Activated effector memory CD4-positive, alpha-beta T cell treated with Interleukin-2 at 50 U/mL for 16 hours (primary cell): Measurements from ENCODE around the gene CYBRD1.

Source experiments
- DNase-seq: peaks from one replicate; pipeline ENCODE4 v3.0.0-alpha.2; 2020

Gene CYBRD1

DNA sequence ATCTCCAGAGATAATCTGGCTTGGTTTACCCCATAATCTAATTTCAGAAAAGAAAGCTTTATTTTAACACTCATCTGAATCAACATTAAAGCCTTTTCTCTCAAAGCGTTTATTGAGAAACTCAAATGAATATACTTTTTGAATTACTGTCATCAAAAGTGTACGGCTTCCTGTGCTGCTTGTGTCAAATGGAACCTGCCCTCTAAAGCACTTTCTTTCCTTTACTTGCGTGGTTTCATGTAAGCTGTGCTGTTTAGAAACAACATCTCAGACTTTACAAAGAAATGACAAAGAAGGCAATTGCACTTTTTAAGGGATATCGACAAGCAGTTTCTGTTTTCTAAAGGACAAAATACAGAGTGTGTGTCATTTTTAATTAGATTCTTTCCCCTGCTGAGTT lies 35.1 kb downstream of the CYBRD1 start:
- DNase-seq = no peak

DNA sequence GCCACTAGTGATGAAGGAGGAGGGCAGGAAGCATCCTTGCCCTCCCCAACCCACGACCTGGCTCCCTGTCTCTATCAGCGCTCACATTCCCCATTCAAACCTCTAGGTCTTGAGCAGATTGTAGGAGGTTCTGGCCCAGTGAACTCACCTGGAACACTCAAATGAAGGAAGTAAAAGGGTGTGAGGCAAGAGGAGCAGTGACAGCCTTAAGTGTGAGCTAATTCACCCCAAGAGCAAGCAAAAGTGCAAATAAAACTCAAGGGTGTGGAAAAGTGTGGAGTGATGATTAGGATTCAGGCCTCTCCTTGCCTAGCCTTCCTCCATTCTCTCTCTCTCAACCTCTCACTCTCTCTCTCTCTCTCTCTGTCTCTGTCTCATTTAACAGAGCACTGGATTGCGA lies 41.0 kb downstream of the CYBRD1 start:
- no peak for DNase-seq

DNA sequence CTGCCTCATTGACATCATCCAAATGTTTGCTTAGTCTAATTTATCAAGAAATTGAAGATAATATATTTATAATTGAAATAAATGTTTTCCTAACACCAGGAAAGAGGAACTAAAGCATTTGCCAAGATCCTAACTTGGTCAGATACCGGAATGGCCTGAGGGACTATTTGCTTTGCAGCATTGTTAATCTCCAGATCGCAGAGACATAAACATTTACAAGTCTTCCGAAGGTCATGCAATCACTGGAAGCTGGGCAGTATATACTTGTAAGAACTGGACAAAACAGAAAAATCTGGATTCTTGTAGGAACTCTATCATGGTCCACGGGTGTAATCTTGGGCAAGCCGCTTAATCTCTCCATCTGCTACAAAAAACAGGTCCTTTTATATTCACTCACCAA lies 42.2 kb downstream of the CYBRD1 start:
- no peak for DNase-seq

DNA sequence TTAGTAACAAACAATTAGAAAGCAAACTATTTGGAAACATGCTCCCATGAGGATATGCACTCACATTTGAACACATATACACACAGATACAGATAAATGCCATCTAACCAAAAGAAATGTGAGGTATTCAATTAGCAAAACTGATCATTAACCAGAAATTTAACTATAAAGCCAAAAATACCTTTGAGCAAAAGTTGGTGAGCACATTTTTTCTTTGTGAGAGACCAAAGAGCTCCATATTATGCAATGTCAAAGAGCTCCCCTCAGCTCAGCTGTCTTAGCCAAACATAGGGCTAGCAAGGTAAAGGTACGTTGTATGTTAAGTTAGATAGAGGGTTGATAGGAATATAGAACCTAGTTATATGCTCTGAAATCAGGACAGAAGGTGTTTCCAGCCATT lies 43.8 kb downstream of the CYBRD1 start:
- DNase-seq = no peak

DNA sequence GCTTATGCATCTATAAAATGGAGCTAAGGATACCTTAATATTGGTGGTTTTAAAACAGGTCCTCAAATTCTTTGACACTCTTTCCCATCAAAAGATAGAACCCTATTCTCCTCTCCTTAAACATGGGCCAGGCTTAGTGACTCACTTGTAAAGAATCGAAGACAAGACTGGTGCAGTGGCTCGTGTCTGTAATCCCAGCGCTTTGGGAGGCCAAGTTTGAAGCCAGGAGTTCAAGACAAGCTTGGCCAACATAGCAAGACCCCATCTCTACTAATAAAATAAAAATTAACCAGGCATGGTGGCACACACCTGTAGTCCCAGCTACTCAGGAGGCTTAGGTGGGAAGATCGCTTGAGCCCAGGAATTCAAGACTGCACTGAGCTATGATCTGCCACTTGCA lies 44.5 kb downstream of the CYBRD1 start:
- no peak for DNase-seq

DNA sequence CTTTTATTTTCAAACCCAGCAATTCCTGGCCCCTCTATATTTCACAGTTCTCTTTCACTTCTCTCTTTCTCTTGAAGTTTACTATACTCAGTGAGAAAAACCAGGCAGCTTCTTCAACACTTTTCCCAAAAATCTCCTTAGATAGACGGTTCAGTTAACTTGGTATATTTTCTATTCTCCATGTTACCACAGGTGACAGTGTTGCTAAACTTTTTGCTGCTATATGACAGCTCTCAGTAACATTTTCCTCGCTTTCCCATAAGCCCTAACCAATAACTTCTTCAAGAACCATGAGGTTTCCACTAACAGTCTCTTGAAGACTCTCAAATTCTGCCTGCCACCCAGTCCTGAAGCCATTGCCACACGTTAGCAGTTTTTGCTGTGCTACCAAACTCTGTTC lies 45.8 kb downstream of the CYBRD1 start:
- DNase-seq = no peak

DNA sequence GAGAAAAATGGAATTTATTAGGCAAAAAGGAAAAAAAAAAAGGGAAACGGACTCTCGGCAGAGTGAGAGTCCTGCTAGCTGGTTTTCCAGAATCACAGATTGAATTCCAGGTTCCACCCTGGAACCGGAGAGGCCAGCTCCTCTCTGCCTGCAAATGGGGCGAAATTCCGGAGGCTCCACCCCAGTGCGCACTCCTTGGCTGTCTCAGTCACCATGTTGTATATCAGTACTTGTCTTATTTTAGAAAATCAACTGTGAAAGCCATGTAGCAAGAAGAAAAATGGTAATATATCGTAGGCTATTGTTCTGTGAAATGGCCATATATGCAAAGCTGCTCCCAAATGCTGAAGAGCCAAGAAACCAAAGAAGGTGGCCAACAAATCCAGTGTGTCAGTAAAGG lies 49.4 kb downstream of the CYBRD1 start:
- no peak for DNase-seq

DNA sequence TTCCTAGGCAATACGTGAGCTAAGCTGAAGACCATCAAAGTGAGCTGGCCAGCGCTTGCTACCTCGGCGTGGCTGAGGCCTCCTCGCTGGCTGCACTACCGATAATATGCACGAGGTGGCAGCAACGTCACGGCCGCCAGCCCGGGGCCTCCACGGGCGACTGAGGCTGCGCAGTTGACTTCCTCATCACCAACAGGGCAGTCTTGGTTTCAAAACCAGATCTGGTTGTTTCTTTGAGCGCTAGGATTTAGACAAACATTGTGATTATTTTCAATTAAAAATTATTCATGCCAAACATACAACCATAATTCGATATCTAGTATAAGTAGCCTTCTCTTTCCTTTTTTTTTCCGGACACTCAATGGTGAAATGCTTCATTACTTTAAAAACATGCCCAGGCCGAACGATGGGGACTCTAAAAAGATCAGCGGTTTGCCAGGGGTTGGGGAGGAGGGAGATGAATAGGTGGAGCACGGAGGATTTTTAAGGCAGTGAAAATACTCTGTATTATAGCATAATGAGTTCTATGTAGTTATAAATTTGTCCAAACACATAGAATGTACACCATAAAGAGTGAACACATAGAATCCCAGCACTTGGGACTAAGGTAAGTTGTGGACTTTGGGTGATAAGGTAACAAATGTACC lies 52.0 kb downstream of the CYBRD1 start:
- peak; percentile 74 for DNase-seq

DNA sequence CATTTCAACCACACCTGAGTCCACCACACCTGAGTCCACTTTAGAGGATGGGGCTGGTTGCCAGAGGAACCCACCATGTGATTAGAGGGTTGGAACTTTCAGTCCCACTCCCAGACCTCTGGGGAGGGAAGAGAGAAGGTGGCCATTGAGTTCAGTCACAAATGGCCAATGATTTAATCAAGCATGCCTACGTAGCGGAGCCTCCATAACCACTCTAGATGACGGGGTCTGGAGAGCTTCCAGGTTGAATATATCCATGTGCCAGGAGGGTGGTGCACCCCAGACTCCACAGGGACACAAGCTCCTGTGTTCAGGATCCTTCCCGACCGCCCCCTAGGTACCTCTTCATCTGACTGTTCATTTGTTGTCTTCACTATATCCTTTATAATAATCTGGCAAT lies 53.3 kb downstream of the CYBRD1 start:
- DNase-seq = no peak

DNA sequence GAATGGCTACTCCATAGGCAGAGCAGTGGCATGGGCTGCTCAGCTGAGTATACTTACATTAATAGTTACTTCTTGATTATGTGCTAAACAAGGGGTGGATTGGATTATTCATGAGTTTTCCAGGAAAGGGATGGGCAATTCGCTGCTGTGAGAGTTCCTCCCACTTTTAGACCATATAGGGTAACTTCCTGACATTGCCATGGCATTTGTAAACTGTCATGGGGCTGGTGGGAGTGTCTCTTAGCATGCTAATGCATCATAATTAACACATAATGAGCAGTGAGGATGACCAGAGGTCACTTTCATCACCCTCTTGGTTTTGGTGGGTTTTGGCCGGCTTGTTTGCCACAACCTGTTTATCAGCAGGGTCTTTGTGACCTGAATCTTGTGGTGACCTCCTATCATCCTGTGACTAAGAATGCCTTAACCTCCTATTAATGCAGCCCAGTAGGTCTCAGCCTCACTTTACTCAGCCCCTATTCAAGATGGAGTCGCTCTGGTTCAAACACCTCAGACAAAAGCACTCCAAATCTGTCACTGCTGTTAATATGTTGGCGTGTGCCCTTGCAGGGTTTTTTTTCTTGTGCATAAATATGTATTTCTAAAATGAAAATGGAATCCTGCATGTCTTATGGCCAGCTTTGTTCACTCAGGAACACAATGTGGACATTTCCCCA lies 56.0 kb downstream of the CYBRD1 start:
- DNase-seq = no peak

DNA sequence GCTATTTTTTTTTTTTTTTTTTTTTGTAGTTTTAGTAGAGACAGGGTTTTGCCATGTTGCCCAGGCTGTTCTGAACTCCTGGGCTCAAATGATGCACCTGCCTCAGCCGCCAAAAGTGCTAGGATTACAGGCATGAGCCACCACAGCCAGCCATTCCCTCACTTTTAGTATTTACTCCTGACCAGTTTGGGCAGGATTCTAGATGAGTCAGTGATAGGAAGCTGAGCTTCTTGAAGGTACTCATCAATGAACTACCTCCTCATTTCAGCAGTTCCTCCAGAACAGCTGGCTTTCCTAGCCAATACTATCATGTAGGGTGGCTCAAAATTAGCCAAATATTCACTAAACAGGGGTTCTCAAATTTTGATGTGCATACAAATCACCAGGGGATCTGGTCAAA lies 57.2 kb downstream of the CYBRD1 start:
- no peak for DNase-seq

DNA sequence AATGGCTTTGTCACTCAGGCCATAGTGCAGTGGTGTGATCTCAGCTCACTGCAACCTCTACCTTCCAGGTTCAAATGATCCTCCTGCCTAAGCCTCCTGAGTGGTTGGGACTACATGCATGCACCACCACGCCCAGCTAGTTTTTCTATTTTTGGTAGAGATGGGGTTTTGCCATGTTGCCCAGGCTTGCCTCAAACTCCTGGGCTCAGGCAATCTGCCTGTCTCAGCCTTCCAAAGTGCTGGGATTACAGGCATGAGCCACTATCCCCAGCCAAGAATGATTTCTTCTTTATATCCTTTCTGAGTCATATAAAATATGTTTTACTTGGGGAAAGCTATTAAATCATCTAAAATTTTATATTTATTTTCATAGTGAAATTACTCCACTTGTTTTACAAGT lies 61.3 kb downstream of the CYBRD1 start:
- no peak for DNase-seq

DNA sequence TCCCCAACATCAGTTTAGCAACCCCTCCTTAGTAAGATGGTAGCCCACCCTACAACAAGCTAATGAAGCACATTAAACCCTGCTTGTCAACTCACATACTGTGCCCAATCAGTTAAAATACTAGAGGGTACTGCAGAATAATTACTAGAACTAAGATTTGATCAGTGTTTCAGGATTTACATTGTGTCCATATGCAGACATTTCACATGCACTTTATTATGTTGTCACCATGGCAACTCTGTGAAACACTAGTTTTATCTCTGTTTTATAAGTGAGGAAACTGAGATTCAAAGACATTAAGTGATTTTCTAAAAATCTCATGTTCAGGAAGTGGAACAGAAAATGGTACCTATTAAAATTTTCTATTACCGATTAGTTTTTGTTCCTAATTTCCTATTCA lies 61.7 kb downstream of the CYBRD1 start:
- no peak for DNase-seq

DNA sequence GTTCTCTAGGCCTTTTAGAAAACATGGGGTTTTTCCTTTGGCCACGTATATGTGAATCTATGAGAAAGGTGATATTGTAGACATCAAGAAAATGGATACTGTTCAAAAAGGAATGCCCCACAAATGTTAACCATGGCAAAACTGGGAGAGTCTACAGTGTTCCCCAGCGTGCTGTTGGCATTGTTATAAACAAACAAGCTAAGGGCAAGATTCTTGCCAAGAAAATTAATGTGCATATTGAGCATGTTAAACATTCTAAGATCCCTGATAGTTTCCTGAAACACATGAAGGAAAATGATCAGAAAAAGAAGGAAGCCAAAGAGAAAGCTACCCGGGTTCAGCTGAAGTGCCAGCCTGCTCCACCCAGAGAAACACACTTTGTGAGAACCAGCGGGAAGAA lies 64.9 kb downstream of the CYBRD1 start:
- DNase-seq = no peak

DNA sequence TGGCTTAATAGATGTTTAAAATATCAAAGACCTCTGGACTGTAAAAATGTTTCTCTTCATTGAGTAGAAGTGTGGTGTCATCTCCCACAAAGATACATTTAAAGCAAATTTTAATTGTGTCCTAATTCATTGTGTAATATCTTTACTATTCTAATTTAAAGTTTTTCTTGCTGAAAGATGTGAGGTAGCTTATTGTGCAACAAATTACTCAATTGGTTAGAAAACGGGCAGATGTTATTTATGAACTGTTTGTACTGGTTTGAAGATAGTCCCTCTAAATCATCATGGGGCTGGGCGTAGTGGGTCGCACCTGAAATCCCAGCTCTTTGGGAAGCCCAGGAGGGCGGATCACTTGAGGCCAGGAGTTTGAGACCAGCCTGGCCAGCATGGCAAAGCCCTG lies 65.3 kb downstream of the CYBRD1 start:
- DNase-seq = no peak

DNA sequence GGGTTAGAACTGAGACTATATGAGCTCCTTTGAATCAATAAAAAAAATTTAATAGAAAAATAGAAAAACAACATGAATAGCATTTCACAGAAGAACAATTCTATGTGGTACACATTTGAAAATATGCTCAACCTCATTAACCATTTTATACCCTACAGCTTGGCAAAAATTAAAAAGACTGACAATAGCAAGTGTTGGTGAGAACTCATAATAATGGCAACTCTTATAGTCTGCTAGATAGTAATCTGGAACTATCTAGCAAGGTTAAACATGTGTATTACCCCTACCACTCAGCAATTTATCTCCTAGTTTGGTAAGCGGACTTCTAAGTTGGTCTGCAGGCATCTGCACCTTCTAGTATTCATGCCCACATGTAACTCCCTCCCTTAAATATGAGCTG lies 67.8 kb downstream of the CYBRD1 start:
- no peak for DNase-seq

DNA sequence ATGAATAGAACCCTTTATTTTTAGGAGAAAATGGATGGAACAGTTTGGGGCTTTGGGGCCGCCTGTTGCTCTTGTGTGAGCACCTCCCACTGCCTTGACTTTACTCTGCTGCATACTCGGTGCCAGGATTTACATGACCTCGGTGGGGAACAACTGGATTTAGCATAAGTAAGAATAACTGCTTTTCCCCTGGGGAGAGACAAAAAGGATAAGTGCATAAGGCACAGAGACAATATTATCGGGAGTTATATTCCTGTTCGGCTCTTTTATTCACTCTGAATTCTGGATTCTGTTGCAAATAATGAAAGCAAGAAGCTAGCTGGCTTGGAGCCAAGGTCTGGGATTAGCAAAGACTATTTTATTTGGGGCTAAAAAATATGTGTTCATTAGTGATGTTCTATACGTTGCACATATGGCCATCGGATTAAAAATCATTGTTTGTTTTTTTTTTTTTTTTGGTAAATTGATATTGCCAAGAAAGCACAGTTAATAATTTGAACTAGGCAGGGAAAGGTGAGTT lies 69.8 kb downstream of the CYBRD1 start:
- no peak for DNase-seq

DNA sequence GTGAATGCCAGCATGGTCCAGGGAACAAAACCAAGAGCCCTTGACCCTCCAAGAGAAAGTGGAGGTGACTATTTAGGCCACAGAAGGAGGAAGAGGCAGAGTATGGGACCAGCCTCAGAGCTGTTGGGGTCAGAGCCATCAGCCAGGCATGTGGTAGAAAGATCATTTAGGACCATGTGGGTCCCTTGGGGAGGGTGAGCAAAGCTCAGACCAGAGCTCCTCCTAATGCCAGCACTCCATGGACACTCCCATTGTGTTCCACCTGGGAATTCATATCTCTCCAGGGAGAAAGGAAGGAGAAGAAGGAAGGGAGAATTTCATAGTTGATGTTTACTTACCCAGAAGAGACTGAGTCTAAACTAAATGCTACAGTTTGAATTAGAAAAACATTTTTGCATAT lies 73.2 kb downstream of the CYBRD1 start:
- no peak for DNase-seq

DNA sequence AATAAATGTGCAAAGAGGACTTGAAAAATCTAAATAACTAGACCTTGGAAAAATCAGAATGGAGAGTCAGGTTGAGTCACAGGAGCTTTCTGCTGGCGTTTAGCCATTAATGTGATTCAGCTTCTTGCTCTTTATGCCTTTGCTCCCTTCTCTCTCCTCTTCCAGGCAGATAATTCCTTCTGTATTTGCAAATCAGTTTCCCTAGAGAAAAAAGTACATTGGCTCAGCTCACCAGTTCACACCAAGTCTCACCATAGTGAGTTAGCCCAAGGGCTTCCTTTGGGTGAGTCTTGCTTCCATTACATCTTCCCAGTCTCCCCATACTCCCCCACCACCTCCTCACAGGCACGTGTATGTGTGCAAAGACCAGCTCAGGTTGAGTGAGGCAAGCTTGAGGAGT lies 73.6 kb downstream of the CYBRD1 start:
- DNase-seq = no peak

DNA sequence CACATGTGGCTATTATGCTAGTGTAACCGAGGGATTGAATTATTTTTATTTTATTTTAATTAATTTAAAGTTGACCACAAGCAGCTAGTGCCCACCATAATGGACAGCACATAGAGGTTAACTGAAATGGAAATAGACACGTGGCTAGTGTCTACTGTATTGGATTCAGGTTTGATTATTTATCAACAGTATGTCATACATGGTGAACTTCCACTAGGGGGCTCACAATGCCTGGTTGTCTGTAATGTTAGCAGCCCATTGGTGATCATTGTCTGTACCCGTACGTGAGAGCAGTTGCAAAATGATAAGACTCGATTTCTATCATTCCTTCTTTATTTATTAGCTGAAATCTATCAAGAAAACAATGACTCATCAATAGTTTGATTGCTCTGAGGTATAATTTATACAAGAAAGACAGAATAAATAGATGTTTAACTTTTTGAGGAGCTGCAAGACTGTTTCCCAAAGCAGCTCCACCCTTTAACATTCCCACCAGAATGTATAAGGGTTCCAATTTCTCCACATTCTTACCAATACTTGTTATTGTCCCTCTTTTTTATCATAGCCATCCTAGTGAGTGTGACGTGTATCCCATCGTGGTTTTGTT lies 76.5 kb downstream of the CYBRD1 start:
- DNase-seq = no peak

DNA sequence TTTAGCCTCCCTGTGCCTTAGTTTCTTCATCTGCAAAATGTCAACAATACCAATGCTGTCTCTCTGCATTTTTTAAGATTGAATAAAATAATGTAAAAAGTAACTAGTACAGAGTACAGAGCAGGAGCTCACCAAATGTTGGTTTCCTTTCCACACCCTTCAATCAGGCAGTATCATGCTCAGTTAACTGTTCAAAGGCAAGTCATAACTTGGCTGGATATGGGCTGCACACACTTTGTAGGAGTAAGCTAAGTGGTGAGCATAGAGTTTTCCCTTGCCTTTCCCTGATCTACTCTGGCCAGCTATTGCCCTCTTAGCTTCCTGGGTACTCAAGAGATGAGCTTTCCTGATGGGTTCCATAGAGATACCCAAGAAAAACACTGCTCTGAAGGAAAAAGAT lies 77.9 kb downstream of the CYBRD1 start:
- no peak for DNase-seq

DNA sequence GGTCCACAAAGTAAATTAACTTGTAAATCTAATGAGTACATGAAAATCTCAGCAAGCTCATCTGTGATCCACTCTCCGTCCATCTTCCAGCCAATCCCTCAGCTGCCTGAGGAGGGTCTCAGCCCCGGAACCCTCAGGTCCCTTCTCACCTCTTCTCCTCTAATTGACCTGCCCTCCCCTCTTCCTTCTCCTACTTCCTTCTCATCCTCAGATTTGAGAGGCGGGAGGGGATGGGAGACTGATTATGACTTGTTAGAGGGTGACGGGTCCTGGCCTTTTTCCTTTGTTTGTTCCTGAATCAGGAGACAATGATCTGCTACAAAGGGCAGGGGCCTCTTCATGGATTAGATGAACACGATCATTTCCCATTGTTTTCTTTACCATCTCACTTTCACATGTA lies 80.1 kb downstream of the CYBRD1 start:
- no peak for DNase-seq
